Retinal pigment epithelial cell (primary cell): ENCODE data around the gene SS18.

Experiments used
- DNase-seq: peaks from one replicate; pipeline ENCODE4 v3.0.0-alpha.2; 2010; ENCODE audit warnings: low read depth
- H3K4me3 ChIP-seq: 2 replicates; pipeline ENCODE4 v1.5.1; 2011; ENCODE audit warnings: mild to moderate bottlenecking, low read length, control low read depth, moderate library complexity
- CTCF ChIP-seq: conservative IDR thresholded peaks from 2 replicates; pipeline ENCODE4 v1.5.1; 2011; ENCODE audit warnings: low read depth, low read length, control low read depth, inconsistent platforms

Gene SS18

GRCh38 chr18:25990473-25990872, 99.9 kb downstream of the SS18 start:
- H3K4me3 ChIP-seq: no peak overlapping the region
- TF ChIP-seq CTCF: no peak

GRCh38 chr18:25985707-25986394, 104.6 kb downstream of the SS18 start:
- no peak overlapping the region for H3K4me3 ChIP-seq
- no peak for DNase-seq
- TF ChIP-seq CTCF: no peak

More at GRCh38 chr18:25990473-25990872, 99.9 kb downstream of the SS18 start:
- no peak for DNase-seq

GRCh38 chr18:25983730-25984129, 106.7 kb downstream of the SS18 start:
- H3K4me3 ChIP-seq: no peak overlapping the region
- DNase-seq: no peak
- no peak for TF ChIP-seq CTCF

GRCh38 chr18:25982961-25983360, 107.5 kb downstream of the SS18 start:
- no peak for TF ChIP-seq CTCF
- DNase-seq: no peak
- H3K4me3 ChIP-seq: no peak overlapping the region

- no peak for DNase-seq
- TF ChIP-seq CTCF: no peak
- no peak overlapping the region for H3K4me3 ChIP-seq
Observed at GRCh38 chr18:25982153-25982552, 108.3 kb downstream of the SS18 start.

GRCh38 chr18:25979369-25980040, 110.9 kb downstream of the SS18 start:
- TF ChIP-seq CTCF: no peak
- H3K4me3 ChIP-seq: no peak overlapping the region
- DNase-seq: no peak

GRCh38 chr18:25976554-25976953, 113.9 kb downstream of the SS18 start:
- TF ChIP-seq CTCF: no peak
- H3K4me3 ChIP-seq: no peak overlapping the region
- DNase-seq: no peak
